ENCODE results near the gene SLX4. TPM values are rescaled to one million over a fixed set of nuclear protein-coding genes. Genes with fewer than 3 reads are reported as not detected.

The SLX4 gene
- total and polyA plus RNA-seq, 2 experiments from 2014 or later = 1.9 to 2.3 TPM

DNA sequence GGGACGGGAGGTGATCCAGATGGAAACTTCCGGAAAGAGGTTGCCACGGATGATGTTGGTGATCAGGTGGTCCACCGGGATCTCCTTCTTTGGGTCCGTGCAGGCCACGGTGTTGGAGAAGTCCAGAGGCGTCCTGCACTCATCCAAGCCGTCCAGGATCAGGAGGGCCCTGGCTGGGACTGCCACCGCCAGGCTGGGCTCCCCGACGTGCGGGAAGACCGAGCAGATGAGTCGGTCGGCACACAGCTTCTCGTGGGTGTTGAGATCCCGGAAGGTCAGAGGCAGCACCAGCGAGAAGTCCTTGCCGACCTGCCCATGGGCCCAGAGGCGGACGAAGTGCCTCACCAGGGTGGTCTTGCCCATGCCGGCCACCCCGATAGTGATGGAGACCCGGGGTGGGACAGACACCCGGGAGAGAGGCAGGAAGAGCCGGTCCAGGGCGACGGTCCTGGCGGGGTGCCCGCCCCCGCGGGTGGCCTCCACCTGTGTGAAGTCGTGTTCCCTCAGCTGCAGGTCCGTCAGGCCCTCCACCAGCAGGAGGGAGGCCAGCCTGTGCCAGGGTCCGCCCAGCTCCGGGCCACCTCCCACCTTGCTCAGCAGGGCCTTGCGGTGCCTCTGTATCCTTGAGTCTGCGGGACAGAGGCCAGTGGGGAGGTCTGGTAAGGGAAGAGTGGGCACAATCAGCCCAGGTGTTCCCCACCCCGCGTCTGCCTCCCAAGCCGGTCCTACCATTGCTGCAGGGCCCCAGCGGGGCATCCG is 47.1 kb downstream of the SLX4 start:
- in situ Hi-C loops (cut with MboI) = no loop called here
- no peaks in the 10 kb centered on the region for H3F3A ChIP-seq (ENCODE audit: insufficient read depth)
- WGBS, 2 experiments (ENCODE audit: low coverage in 1 of 2, low lambda C conversion rate in 2 of 2, missing lambda C conversion rate in 2 of 2) = 83 to 84% methylated on average over 30 to 43 of the region's 43 CpGs
- H3K79me2 ChIP-seq (ENCODE audit: insufficient read depth) = no peaks in the 10 kb centered on the region
- H3K4me2 ChIP-seq (ENCODE audit: unreplicated experiment) = no peak overlapping the region
- TF ChIP-seq EZH2phosphoT487 (IDR thresholded peaks at IDR 0.05; ENCODE audit: insufficient read depth, low read depth) = no peak
- no peak for TF ChIP-seq EZH2 (IDR thresholded peaks at IDR 0.05; ENCODE audit: insufficient read depth, poor library complexity, severe bottlenecking)
- no peaks in the 10 kb centered on the region for H3K4me1 ChIP-seq (ENCODE audit: insufficient read depth)
- no peak overlapping the region for H3K27ac ChIP-seq
- no peak for DNase-seq
- H4K20me1 ChIP-seq (ENCODE audit: insufficient read depth) = no peaks in the 10 kb centered on the region
- H3K9me2 ChIP-seq (ENCODE audit: insufficient read depth) = no peaks in the 10 kb centered on the region
- no peak overlapping the region for H3K9ac ChIP-seq
- H3K27me3 ChIP-seq (replicated peaks; ENCODE audit: insufficient read depth) = no peaks in the 10 kb centered on the region
- H2AFZ ChIP-seq = no peak overlapping the region
- no peaks in the 10 kb centered on the region for H3K36me3 ChIP-seq (ENCODE audit: low read depth)
- no peaks in the 10 kb centered on the region for H3K9me3 ChIP-seq (ENCODE audit: low read depth)
- no peak overlapping the region for H3K4me3 ChIP-seq

DNA sequence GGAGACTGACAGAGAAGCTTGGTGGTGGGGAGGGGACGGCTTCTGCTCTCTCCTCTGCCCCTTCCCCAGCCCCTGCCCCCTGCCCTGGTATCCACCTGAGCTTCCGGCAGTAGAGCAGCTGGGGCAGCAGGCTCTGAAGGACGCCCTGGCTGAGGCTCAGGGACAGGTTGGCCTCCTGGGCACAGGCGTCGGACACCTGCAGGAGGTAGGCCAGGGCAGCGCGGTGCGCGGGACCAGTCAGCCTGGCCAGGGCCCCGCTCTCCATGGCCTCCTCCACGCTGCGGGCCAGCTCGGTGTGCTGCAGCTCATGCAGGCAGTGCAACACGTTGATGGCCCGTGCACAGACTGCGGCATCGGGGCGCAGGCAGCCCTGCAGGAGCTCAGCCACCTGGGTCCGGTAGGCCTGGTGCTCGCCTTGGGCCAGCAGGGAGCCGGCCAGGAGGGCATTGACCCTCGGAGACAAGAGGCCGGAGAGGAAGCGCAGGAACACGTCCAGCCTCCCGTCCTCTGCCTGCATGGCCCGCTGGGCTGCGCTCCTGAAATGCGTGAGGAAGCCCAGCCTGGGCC is 48.4 kb downstream of the SLX4 start:
- in situ Hi-C loops (cut with MboI) = no loop called here
- WGBS, 2 experiments (ENCODE audit: low coverage in 1 of 2, low lambda C conversion rate in 2 of 2, missing lambda C conversion rate in 2 of 2) = 84 to 89% methylated on average over 24 to 25 of the region's 29 CpGs
- no peaks in the 10 kb centered on the region for H3K9me2 ChIP-seq (ENCODE audit: insufficient read depth)

DNA sequence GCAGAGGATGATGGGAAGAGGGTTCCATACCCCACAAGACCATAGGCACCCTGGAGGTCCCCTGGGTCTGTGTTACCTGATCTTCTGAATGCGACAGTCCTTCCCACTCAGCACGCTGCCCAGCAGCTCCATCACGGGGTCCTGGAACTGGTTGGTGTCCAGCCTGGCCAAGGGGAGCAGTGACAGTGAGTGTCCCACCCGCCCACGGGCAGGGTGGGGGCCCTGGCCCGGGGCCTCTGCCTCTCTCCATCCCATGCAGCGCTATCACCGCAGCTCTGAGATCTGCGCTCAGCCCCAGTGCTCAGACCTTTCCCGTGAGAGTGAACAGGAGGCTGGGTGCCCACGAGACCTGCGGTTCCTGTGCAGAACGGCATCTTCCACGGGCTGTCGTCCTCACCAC is 49.8 kb downstream of the SLX4 start:
- Histone ChIP-seq H4K20me1 (ENCODE audit: insufficient read depth) (no peaks in the 10 kb centered on the region), H3K79me2 (ENCODE audit: insufficient read depth) (no peaks in the 10 kb centered on the region), H3K9me3 (ENCODE audit: low read depth) (no peaks in the 10 kb centered on the region), H3K9ac (no peak overlapping the region), H3K27me3 (replicated peaks; ENCODE audit: insufficient read depth) (no peaks in the 10 kb centered on the region), H3F3A (ENCODE audit: insufficient read depth) (no peaks in the 10 kb centered on the region), H3K4me1 (ENCODE audit: insufficient read depth) (no peaks in the 10 kb centered on the region), H3K36me3 (ENCODE audit: low read depth) (no peaks in the 10 kb centered on the region), H2AFZ (no peak overlapping the region), H3K27ac (no peak overlapping the region), H3K4me3 (no peak overlapping the region), H3K9me2 (ENCODE audit: insufficient read depth) (no peaks in the 10 kb centered on the region), H3K4me2 (ENCODE audit: unreplicated experiment) (no peak overlapping the region)
- DNase-seq = no peak
- in situ Hi-C loops (cut with MboI) = no loop called here
- no peak for TF ChIP-seq EZH2phosphoT487 (IDR thresholded peaks at IDR 0.05; ENCODE audit: insufficient read depth, low read depth)
- TF ChIP-seq EZH2 (IDR thresholded peaks at IDR 0.05; ENCODE audit: insufficient read depth, poor library complexity, severe bottlenecking) = no peak
- 78 to 81% methylated on average over 15 of the region's 15 CpGs for WGBS, 2 experiments (ENCODE audit: low coverage in 1 of 2, low lambda C conversion rate in 2 of 2, missing lambda C conversion rate in 2 of 2)

More for the DNA sequence above, 48.4 kb downstream of the SLX4 start:
- TF ChIP-seq EZH2phosphoT487 (IDR thresholded peaks at IDR 0.05; ENCODE audit: insufficient read depth, low read depth) (no peak), EZH2 (IDR thresholded peaks at IDR 0.05; ENCODE audit: insufficient read depth, poor library complexity, severe bottlenecking) (no peak)
- H3K36me3 ChIP-seq (ENCODE audit: low read depth) = no peaks in the 10 kb centered on the region
- H3K79me2 ChIP-seq (ENCODE audit: insufficient read depth) = no peaks in the 10 kb centered on the region
- H3K4me1 ChIP-seq (ENCODE audit: insufficient read depth) = no peaks in the 10 kb centered on the region
- no peaks in the 10 kb centered on the region for H3K27me3 ChIP-seq (replicated peaks; ENCODE audit: insufficient read depth)
- no peak overlapping the region for H3K4me2 ChIP-seq (ENCODE audit: unreplicated experiment)
- H2AFZ ChIP-seq = no peak overlapping the region
- H3K4me3 ChIP-seq = no peak overlapping the region
- H3F3A ChIP-seq (ENCODE audit: insufficient read depth) = no peaks in the 10 kb centered on the region
- H4K20me1 ChIP-seq (ENCODE audit: insufficient read depth) = no peaks in the 10 kb centered on the region
- H3K9me3 ChIP-seq (ENCODE audit: low read depth) = no peaks in the 10 kb centered on the region
- no peak for DNase-seq
- H3K9ac ChIP-seq = no peak overlapping the region
- no peak overlapping the region for H3K27ac ChIP-seq

DNA sequence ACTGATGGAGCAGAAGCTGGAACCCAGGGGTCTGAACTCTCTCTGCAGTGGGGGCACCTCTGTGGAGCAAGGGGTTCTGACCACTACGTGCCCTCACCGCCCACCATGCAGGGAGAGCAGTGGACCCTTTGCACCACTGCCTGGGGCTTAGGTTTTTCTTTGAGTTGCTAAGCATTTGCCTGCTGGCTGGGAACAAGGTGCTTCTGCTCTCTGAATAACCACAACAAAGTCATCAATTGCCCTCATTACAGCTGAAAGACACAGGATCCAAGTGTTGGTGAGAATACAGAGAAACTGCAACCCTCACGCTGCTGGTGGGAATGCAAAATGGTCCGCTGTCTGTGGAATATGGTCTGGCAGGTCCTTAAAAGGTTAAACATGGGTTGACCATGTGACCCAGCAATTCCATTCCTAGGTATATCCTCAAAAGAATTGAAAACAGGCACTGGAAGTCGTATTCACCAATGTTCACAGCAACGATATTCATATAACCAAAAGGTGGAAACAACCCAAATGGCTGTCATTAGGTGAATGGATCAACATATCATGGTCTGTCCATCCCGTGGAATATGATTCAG is 57.0 kb downstream of the SLX4 start:
- H3K27ac ChIP-seq = no peak overlapping the region
- H3K4me1 ChIP-seq (ENCODE audit: insufficient read depth) = no peaks in the 10 kb centered on the region
- DNase-seq = no peak
- H3K79me2 ChIP-seq (ENCODE audit: insufficient read depth) = no peaks in the 10 kb centered on the region
- 77 to 82% methylated on average over 7 of the region's 7 CpGs for WGBS, 2 experiments (ENCODE audit: low coverage in 1 of 2, low lambda C conversion rate in 2 of 2, missing lambda C conversion rate in 2 of 2)
- H3K27me3 ChIP-seq (replicated peaks; ENCODE audit: insufficient read depth) = no peaks in the 10 kb centered on the region
- no peak overlapping the region for H2AFZ ChIP-seq
- H3F3A ChIP-seq (ENCODE audit: insufficient read depth) = no peaks in the 10 kb centered on the region
- no peaks in the 10 kb centered on the region for H3K9me2 ChIP-seq (ENCODE audit: insufficient read depth)
- no peaks in the 10 kb centered on the region for H4K20me1 ChIP-seq (ENCODE audit: insufficient read depth)
- in situ Hi-C loops (cut with MboI) = no loop called here
- H3K4me3 ChIP-seq = no peak overlapping the region
- H3K36me3 ChIP-seq (ENCODE audit: low read depth) = no peaks in the 10 kb centered on the region
- H3K9me3 ChIP-seq (ENCODE audit: low read depth) = no peaks in the 10 kb centered on the region
- no peak overlapping the region for H3K4me2 ChIP-seq (ENCODE audit: unreplicated experiment)
- TF ChIP-seq EZH2phosphoT487 (IDR thresholded peaks at IDR 0.05; ENCODE audit: insufficient read depth, low read depth) (no peak), EZH2 (IDR thresholded peaks at IDR 0.05; ENCODE audit: insufficient read depth, poor library complexity, severe bottlenecking) (no peak)
- H3K9ac ChIP-seq = no peak overlapping the region

Data from GM23248 (cell line).